Measurements from ENCODE around the gene ZBTB20. TPM values are rescaled to one million over a fixed set of nuclear protein-coding genes. Genes with fewer than 3 reads are reported as not detected.

Gene ZBTB20
- total and polyA plus RNA-seq, 7 donors, result under 0.01 to 113 (median 58.6) TPM

DNA sequence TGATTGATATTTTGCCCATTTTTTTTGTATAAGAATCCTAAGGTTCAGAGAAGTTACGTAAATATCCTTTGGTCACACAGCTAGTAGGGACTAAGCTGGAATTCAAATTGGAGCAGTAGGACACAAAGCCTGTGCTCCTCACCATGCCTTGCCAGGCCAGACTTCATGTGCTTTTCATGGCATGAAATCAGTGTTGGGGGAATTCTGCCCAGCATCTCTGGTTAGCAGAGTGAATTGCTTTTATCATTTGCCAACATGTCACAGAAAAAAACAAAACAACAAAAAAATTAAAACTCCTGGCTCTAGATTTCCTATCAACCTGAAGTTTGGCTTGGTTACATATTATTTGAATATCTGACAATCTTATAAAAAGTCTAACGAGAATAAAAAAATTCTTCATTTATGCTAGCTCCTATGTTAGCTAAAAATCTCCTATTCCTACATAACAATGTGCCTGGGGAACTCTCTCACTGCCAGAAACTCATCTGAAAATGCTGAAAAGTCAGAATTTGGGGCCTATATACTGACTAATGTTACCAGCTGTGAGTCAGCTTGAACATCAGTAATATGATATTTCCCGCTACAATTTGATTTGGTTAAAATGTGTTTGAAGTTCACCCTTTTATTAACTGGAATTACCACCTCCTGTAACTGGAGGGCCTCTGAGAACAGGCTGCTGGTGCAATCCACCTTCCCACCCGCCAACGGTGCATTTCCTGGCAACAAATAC lies 711.5 kb downstream of the ZBTB20 start:
- TF ChIP-seq POLR2A (IDR thresholded peaks at IDR 0.05), result no peak
- no peak for TF ChIP-seq CTCF (IDR thresholded peaks at IDR 0.05)
- no peak for TF ChIP-seq EP300 (IDR thresholded peaks at IDR 0.05)
- no peak for TF ChIP-seq POLR2AphosphoS5 (IDR thresholded peaks at IDR 0.05)
- 92 to 95% methylated on average over 5 of the region's 5 CpGs for WGBS, 2 donors
- H3K4me3 ChIP-seq, result no peak overlapping the region
- no peak for DNase-seq
- intact Hi-C loops (cut with DNase I), result no loop called here
- H3K27ac ChIP-seq, result no peak overlapping the region
- peaks cover 0 to 9% (median 4%) of the 10 kb centered on the region in 4 donors for H3K4me1 ChIP-seq
- H3K27me3 ChIP-seq, result no peaks in the 10 kb centered on the region
- H3K36me3 ChIP-seq, result no peaks in the 10 kb centered on the region
- H3K9me3 ChIP-seq, result no peaks in the 10 kb centered on the region

GRCh38 chr3:114432310-114432709 lies 714.8 kb downstream of the ZBTB20 start:
- TF ChIP-seq CTCF (IDR thresholded peaks at IDR 0.05), result no peak
- TF ChIP-seq POLR2A (IDR thresholded peaks at IDR 0.05), result no peak
- TF ChIP-seq POLR2AphosphoS5 (IDR thresholded peaks at IDR 0.05), result no peak
- no peak for TF ChIP-seq EP300 (IDR thresholded peaks at IDR 0.05)
- no peak overlapping the region for H3K27ac ChIP-seq
- intact Hi-C loops (cut with DNase I), result no loop called here

GRCh38 chr3:114428044-114428595 lies 719.0 kb downstream of the ZBTB20 start:
- no peak overlapping the region for H3K27ac ChIP-seq
- TF ChIP-seq CTCF (IDR thresholded peaks at IDR 0.05), result no peak
- no peak for TF ChIP-seq POLR2AphosphoS5 (IDR thresholded peaks at IDR 0.05)
- no peak for TF ChIP-seq POLR2A (IDR thresholded peaks at IDR 0.05)
- no peak for TF ChIP-seq EP300 (IDR thresholded peaks at IDR 0.05)
- no peaks in the 10 kb centered on the region for H3K4me1 ChIP-seq
- intact Hi-C loops (cut with DNase I), result no loop called here
- H3K36me3 ChIP-seq, result no peaks in the 10 kb centered on the region
- H3K4me3 ChIP-seq, result no peak overlapping the region
- WGBS, 2 donors, result 89 to 91% methylated on average over 5 of the region's 5 CpGs
- no peak for DNase-seq
- no peaks in the 10 kb centered on the region for H3K9me3 ChIP-seq
- no peaks in the 10 kb centered on the region for H3K27me3 ChIP-seq

More at GRCh38 chr3:114432310-114432709, 714.8 kb downstream of the ZBTB20 start:
- Histone ChIP-seq H3K9me3 (no peaks in the 10 kb centered on the region), H3K36me3 (no peaks in the 10 kb centered on the region), H3K27me3 (no peaks in the 10 kb centered on the region), H3K4me3 (no peak overlapping the region), H3K4me1 (no peaks in the 10 kb centered on the region)
- WGBS, 2 donors, result 94 to 98% methylated on average over 2 of the region's 2 CpGs
- no peak for DNase-seq

GRCh38 chr3:114427285-114428043 lies 719.6 kb downstream of the ZBTB20 start:
- no peak for TF ChIP-seq POLR2AphosphoS5 (IDR thresholded peaks at IDR 0.05)
- TF ChIP-seq EP300 (IDR thresholded peaks at IDR 0.05), result no peak
- TF ChIP-seq POLR2A (IDR thresholded peaks at IDR 0.05), result no peak
- TF ChIP-seq CTCF (IDR thresholded peaks at IDR 0.05), result no peak
- Histone ChIP-seq H3K27ac (no peak overlapping the region), H3K9me3 (no peaks in the 10 kb centered on the region), H3K36me3 (no peaks in the 10 kb centered on the region), H3K27me3 (no peaks in the 10 kb centered on the region), H3K4me1 (no peaks in the 10 kb centered on the region), H3K4me3 (no peak overlapping the region)
- intact Hi-C loops (cut with DNase I), result no loop called here
- 88 to 90% methylated on average over 8 of the region's 8 CpGs for WGBS, 2 donors
- DNase-seq, result no peak
